Activated CD4-positive, alpha-beta memory T cell treated with anti-CD3 and anti-CD28 coated beads, Interleukin-2, amount 10 ng/mL, durations not matched to agents 7 days and 5 days (primary cell): ENCODE measurements around the gene SPTB. TPM values are rescaled to one million over a fixed set of nuclear protein-coding genes. Genes with fewer than 3 reads are reported as not detected.

Experiments used
- CTCF ChIA-PET: fragments of 350-600 bp; sonication (Branson Sonifier 250); formaldehyde crosslinking; loops from one replicate; lab custom pipeline; 2021; ENCODE audit warnings: antibody characterized with exemption, inconsistent platforms; lab: Charles Lee
- POLR2A ChIA-PET: fragments of 350-600 bp; sonication (Branson Sonifier 250); formaldehyde crosslinking; loops from one replicate; lab custom pipeline; 2021; ENCODE audit warnings: antibody characterized with exemption; lab: Charles Lee
- DNase-seq: peaks from one replicate; pipeline ENCODE4 v3.0.0-alpha.2; 2020
- H3K27ac Mint-ChIP-seq: one replicate; pipeline ENCODE4 v1.8.0; 2021; ENCODE audit warnings: mild to moderate bottlenecking, mixed read lengths
- H3K27me3 Mint-ChIP-seq: one replicate; pipeline ENCODE4 v1.8.0; 2021; ENCODE audit warnings: mixed read lengths
- H3K36me3 Mint-ChIP-seq: one replicate; pipeline ENCODE4 v1.8.0; 2021; ENCODE audit warnings: low read depth, mixed read lengths
- H3K4me1 Mint-ChIP-seq: one replicate; pipeline ENCODE4 v1.8.0; 2021; ENCODE audit warnings: mixed read lengths
- H3K4me3 Mint-ChIP-seq: one replicate; pipeline ENCODE4 v1.8.0; 2021; ENCODE audit warnings: mild to moderate bottlenecking, mixed read lengths
- H3K9me3 Mint-ChIP-seq: one replicate; pipeline ENCODE4 v1.8.0; 2021; ENCODE audit warnings: mixed read lengths
- total RNA-seq, 2 experiments: library from RNA; stranded (reverse); gene quantifications; one replicate each; pipeline ENCODE4 v1.2.3, GENCODE V29; 2021

The SPTB gene
- total RNA-seq, 2 experiments from 2014 or later, result 0.08 to 0.10 TPM

- CTCF ChIA-PET, result interaction anchor here (0.6 to 5.7 kb wide), 10 partner anchors 11 to 1795 kb away, joined by 3 to 30 read pairs (median 6); no protein-coding TSS in a partner anchor
- DNase-seq, result no peak
- H3K9me3 Mint-ChIP-seq, result peaks cover 21% of the 10 kb centered on the region
- peak overlapping the region; percentile 89 for H3K27ac Mint-ChIP-seq
- peak overlapping the region; percentile 75 for H3K4me3 Mint-ChIP-seq
- peaks cover 79% of the 10 kb centered on the region for H3K36me3 Mint-ChIP-seq
- POLR2A ChIA-PET, result interaction anchor here (0.7 to 8.9 kb wide), 13 partner anchors 9 to 204 kb away, joined by 3 to 230 read pairs (median 10); partner anchors contain the start of gene ZBTB1
- no peaks in the 10 kb centered on the region for H3K27me3 Mint-ChIP-seq
- peaks cover 82% of the 10 kb centered on the region for H3K4me1 Mint-ChIP-seq
Measured at GRCh38 chr14:64709126-64709525, 170.6 kb downstream of the SPTB start.

GRCh38 chr14:64708148-64709004 lies 171.3 kb downstream of the SPTB start:
- Mint-ChIP-seq H3K4me1 (peaks cover 82% of the 10 kb centered on the region), H3K36me3 (peaks cover 72% of the 10 kb centered on the region), H3K27me3 (peaks cover 3% of the 10 kb centered on the region), H3K4me3 (peak overlapping the region; percentile 75), H3K9me3 (peaks cover 14% of the 10 kb centered on the region), H3K27ac (peak overlapping the region; percentile 89)
- CTCF ChIA-PET, result interaction anchor here (0.7 to 5.7 kb wide), 11 partner anchors 9 to 1796 kb away, joined by 3 to 30 read pairs (median 5); no protein-coding TSS in a partner anchor
- POLR2A ChIA-PET, result interaction anchor here (1.0 to 8.9 kb wide), 16 partner anchors 9 to 203 kb away, joined by 3 to 230 read pairs (median 10); partner anchors contain the start of gene ZBTB1
- peak; percentile 83 for DNase-seq

GRCh38 chr14:64707661-64708060 lies 172.0 kb downstream of the SPTB start:
- peak overlapping the region; percentile 75 for H3K4me3 Mint-ChIP-seq
- H3K4me1 Mint-ChIP-seq, result peaks cover 83% of the 10 kb centered on the region
- ChIA-PET CTCF (interaction anchor here (0.7 to 5.7 kb wide), 11 partner anchors 9 to 184 kb away, joined by 3 to 30 read pairs (median 4); no protein-coding TSS in a partner anchor), POLR2A (interaction anchor here (1.0 to 8.9 kb wide), 11 partner anchors 10 to 54 kb away, joined by 3 to 230 read pairs (median 16); no protein-coding TSS in a partner anchor)
- H3K9me3 Mint-ChIP-seq, result peaks cover 8% of the 10 kb centered on the region
- DNase-seq, result peak; percentile 52
- peaks cover 9% of the 10 kb centered on the region for H3K27me3 Mint-ChIP-seq
- H3K27ac Mint-ChIP-seq, result peak overlapping the region; percentile 89
- peaks cover 65% of the 10 kb centered on the region for H3K36me3 Mint-ChIP-seq

GRCh38 chr14:64706593-64707193 lies 173.0 kb downstream of the SPTB start:
- Mint-ChIP-seq H3K4me3 (peak overlapping the region; percentile 86), H3K36me3 (peaks cover 55% of the 10 kb centered on the region), H3K4me1 (peaks cover 82% of the 10 kb centered on the region), H3K9me3 (no peaks in the 10 kb centered on the region), H3K27me3 (peaks cover 12% of the 10 kb centered on the region), H3K27ac (peak overlapping the region; percentile 89)
- POLR2A ChIA-PET, result interaction anchor here (0.7 to 8.9 kb wide), 11 partner anchors 11 to 58 kb away, joined by 3 to 230 read pairs (median 16); no protein-coding TSS in a partner anchor
- CTCF ChIA-PET, result interaction anchor here (0.9 to 5.7 kb wide), 9 partner anchors 9 to 185 kb away, joined by 3 to 30 read pairs (median 4); no protein-coding TSS in a partner anchor
- DNase-seq, result no peak

- peak overlapping the region; percentile 84 for H3K27ac Mint-ChIP-seq
- peaks cover 13% of the 10 kb centered on the region for H3K27me3 Mint-ChIP-seq
- no peak for DNase-seq
- no peaks in the 10 kb centered on the region for H3K9me3 Mint-ChIP-seq
- ChIA-PET POLR2A (interaction anchor here (0.7 to 8.9 kb wide), 12 partner anchors 12 to 59 kb away, joined by 3 to 230 read pairs (median 12); no protein-coding TSS in a partner anchor), CTCF (interaction anchor here (0.7 to 5.7 kb wide), 9 partner anchors 8 to 166 kb away, joined by 3 to 30 read pairs (median 4); partner anchors contain the start of gene HSPA2)
- H3K4me3 Mint-ChIP-seq, result peak overlapping the region; percentile 86
- peaks cover 84% of the 10 kb centered on the region for H3K4me1 Mint-ChIP-seq
- H3K36me3 Mint-ChIP-seq, result peaks cover 51% of the 10 kb centered on the region
Measured at GRCh38 chr14:64706119-64706592, 173.6 kb downstream of the SPTB start.

- DNase-seq, result peak; percentile 44
- no peaks in the 10 kb centered on the region for H3K9me3 Mint-ChIP-seq
- peaks cover 45% of the 10 kb centered on the region for H3K36me3 Mint-ChIP-seq
- ChIA-PET POLR2A (interaction anchor here (0.9 to 8.9 kb wide), 12 partner anchors 9 to 60 kb away, joined by 3 to 230 read pairs (median 10); no protein-coding TSS in a partner anchor), CTCF (interaction anchor here (0.7 to 5.7 kb wide), 9 partner anchors 7 to 165 kb away, joined by 3 to 30 read pairs (median 3); partner anchors contain the start of gene HSPA2)
- peak overlapping the region; percentile 84 for H3K27ac Mint-ChIP-seq
- peaks cover 84% of the 10 kb centered on the region for H3K4me1 Mint-ChIP-seq
- H3K4me3 Mint-ChIP-seq, result peak overlapping the region; percentile 86
- H3K27me3 Mint-ChIP-seq, result peaks cover 13% of the 10 kb centered on the region
Measured at GRCh38 chr14:64705381-64706118, 174.2 kb downstream of the SPTB start.

GRCh38 chr14:64704743-64705380 lies 174.8 kb downstream of the SPTB start:
- peaks cover 83% of the 10 kb centered on the region for H3K4me1 Mint-ChIP-seq
- DNase-seq, result peak; percentile 37
- peaks cover 38% of the 10 kb centered on the region for H3K36me3 Mint-ChIP-seq
- H3K4me3 Mint-ChIP-seq, result peak overlapping the region; percentile 86
- H3K9me3 Mint-ChIP-seq, result no peaks in the 10 kb centered on the region
- peaks cover 13% of the 10 kb centered on the region for H3K27me3 Mint-ChIP-seq
- CTCF ChIA-PET, result interaction anchor here (1.0 to 5.7 kb wide), 7 partner anchors 12 to 164 kb away, joined by 3 to 30 read pairs (median 4); partner anchors contain the start of gene HSPA2
- peak overlapping the region; percentile 84 for H3K27ac Mint-ChIP-seq
- POLR2A ChIA-PET, result interaction anchor here (0.7 to 8.9 kb wide), 14 partner anchors 10 to 201 kb away, joined by 3 to 230 read pairs (median 8); partner anchors contain the start of gene ZBTB1

GRCh38 chr14:64704143-64704742 lies 175.5 kb downstream of the SPTB start, which contains the start of gene PLEKHG3:
Gene PLEKHG3, plus strand, starts transcription at chr14:64704424. Its CDS starts 23,208 bp downstream, at chr14:64727632.
- CTCF ChIA-PET, result interaction anchor here (0.6 to 3.1 kb wide), 5 partner anchors 13 to 214 kb away, joined by 3 to 12 read pairs (median 4); no protein-coding TSS in a partner anchor
- peaks cover 80% of the 10 kb centered on the region for H3K4me1 Mint-ChIP-seq

GRCh38 chr14:64703395-64704142 lies 176.1 kb downstream of the SPTB start:
- ChIA-PET CTCF (interaction anchor here (0.6 to 3.1 kb wide), 3 partner anchors 32 to 213 kb away, joined by 4 to 12 read pairs (median 5); no protein-coding TSS in a partner anchor), POLR2A (interaction anchor here (0.9 to 8.9 kb wide), 8 partner anchors 10 to 55 kb away, joined by 3 to 230 read pairs (median 30); no protein-coding TSS in a partner anchor)
- H3K9me3 Mint-ChIP-seq, result no peaks in the 10 kb centered on the region
- peak overlapping the region; percentile 86 for H3K4me3 Mint-ChIP-seq
- peaks cover 13% of the 10 kb centered on the region for H3K27me3 Mint-ChIP-seq
- H3K36me3 Mint-ChIP-seq, result peaks cover 25% of the 10 kb centered on the region
- peak overlapping the region; percentile 74 for H3K27ac Mint-ChIP-seq
- no peak for DNase-seq
- peaks cover 80% of the 10 kb centered on the region for H3K4me1 Mint-ChIP-seq

More at GRCh38 chr14:64704143-64704742, 175.5 kb downstream of the SPTB start, which contains the start of gene PLEKHG3:
- H3K27me3 Mint-ChIP-seq, result peaks cover 13% of the 10 kb centered on the region
- peak; percentile 63 for DNase-seq
- H3K9me3 Mint-ChIP-seq, result no peaks in the 10 kb centered on the region
- H3K27ac Mint-ChIP-seq, result peak within 1 kb of the TSS; percentile 84
- POLR2A ChIA-PET, result interaction anchor here (0.7 to 8.9 kb wide), 12 partner anchors 10 to 200 kb away, joined by 3 to 230 read pairs (median 10); partner anchors contain the start of gene ZBTB1
- peak within 1 kb of the TSS; percentile 86 for H3K4me3 Mint-ChIP-seq
- H3K36me3 Mint-ChIP-seq, result peaks cover 32% of the 10 kb centered on the region
